B cell (primary cell): Measurements from ENCODE around the gene FMNL1. TPM values are rescaled to one million over a fixed set of nuclear protein-coding genes. Genes with fewer than 3 reads are reported as not detected.

ENCODE experiments used
- ATAC-seq: fragments of 200-7000 bp; cut with Tn5 transposase; one replicate; pipeline ENCODE4 v1.10.0; 2021; ENCODE audit warnings: low read depth, mild to moderate bottlenecking, moderate number of reproducible peaks, moderate library complexity
- CTCF ChIA-PET: fragments of 350-600 bp; sonication (Branson Sonifier 250); formaldehyde crosslinking; loops from one replicate; lab custom pipeline; 2021; ENCODE audit warnings: antibody characterized with exemption, inconsistent platforms; lab: Charles Lee
- POLR2A ChIA-PET: fragments of 350-600 bp; sonication (Branson Sonifier 250); formaldehyde crosslinking; loops from one replicate; lab custom pipeline; 2021; ENCODE audit warnings: antibody characterized with exemption; lab: Charles Lee
- DNase-seq: peaks from one replicate; pipeline ENCODE4 v3.0.0; 2013
- H2AFZ ChIP-seq: 2 replicates; pipeline ENCODE4 v1.6.1; 2012; ENCODE audit warnings: mild to moderate bottlenecking, low read depth, low read length; ENCODE audit not compliant: insufficient read depth, poor library complexity, severe bottlenecking
- H3K27ac ChIP-seq, 2 donors: 1 replicate in 1 of 2; 2 replicates in 1 of 2; pipeline ENCODE4 v1.5.1; 2012 to 2013; ENCODE audit warnings: low read length in 2 of 2, mild to moderate bottlenecking in 2 of 2, moderate library complexity in 1 of 2
- H3K27me3 ChIP-seq, 4 experiments: fragments of 200-600 bp in 1 of 4; sonication (generic) in 1 of 4; replicated peaks in 1 of 4; 1 replicate in 2 of 4; 2 replicates in 2 of 4; pipeline versions ENCODE4 v1.6.1 to v1.7.0; 2013 to 2016; ENCODE audit warnings: low read length in 3 of 4, mild to moderate bottlenecking in 2 of 4, mixed read lengths in 1 of 4, moderate library complexity in 1 of 4; ENCODE audit not compliant: insufficient read depth in 4 of 4, control insufficient read depth in 3 of 4; ENCODE audit errors: control extremely low read depth in 1 of 4
- H3K36me3 ChIP-seq, 2 experiments: replicated peaks in 1 of 2; 1 replicate in 1 of 2; 2 replicates in 1 of 2; pipeline versions ENCODE4 v1.6.1 to v1.7.1; 2013; ENCODE audit warnings: low read length in 1 of 2; ENCODE audit not compliant: insufficient read depth in 2 of 2, control insufficient read depth in 1 of 2; ENCODE audit errors: control extremely low read depth in 1 of 2, extremely low read depth in 1 of 2
- H3K4me1 ChIP-seq, 2 donors: fragments of 200-600 bp in 1 of 2; sonication (generic) in 1 of 2; 1 replicate in 1 of 2; 2 replicates in 1 of 2; pipeline versions ENCODE4 v1.5.1 to v1.6.1; 2013 to 2017; ENCODE audit warnings: low read length in 2 of 2; ENCODE audit not compliant: control insufficient read depth in 2 of 2, insufficient read depth in 2 of 2
- H3K4me2 ChIP-seq: replicated peaks from 2 replicates; pipeline ENCODE3; 2012; ENCODE audit warnings: mild to moderate bottlenecking, low read depth, low read length; ENCODE audit not compliant: poor library complexity, severe bottlenecking
- H3K4me3 ChIP-seq, 5 experiments: fragments of 200-600 bp in 1 of 5; sonication (generic) in 1 of 5; 1 replicate in 3 of 5; 2 replicates in 2 of 5; pipeline versions ENCODE4 v1.5.1 to v1.7.0; 2011 to 2016; ENCODE audit warnings: low read length in 4 of 5, mild to moderate bottlenecking in 4 of 5, low read depth in 2 of 5, control low read depth in 1 of 5, moderate library complexity in 1 of 5; ENCODE audit not compliant: insufficient read depth in 1 of 5; ENCODE audit errors: control extremely low read depth in 1 of 5, extremely low read depth in 1 of 5
- H3K79me2 ChIP-seq: fragments of 200-600 bp; sonication (generic); one replicate; pipeline ENCODE4 v1.6.0; 2016; ENCODE audit warnings: low read length; ENCODE audit not compliant: control insufficient read depth, insufficient read depth
- H3K9ac ChIP-seq: fragments of 200-600 bp; sonication (generic); 2 replicates; pipeline ENCODE4 v1.6.1; 2017; ENCODE audit warnings: mild to moderate bottlenecking, low read length, moderate library complexity
- H3K9me3 ChIP-seq, 3 donors: one replicate each; pipeline versions ENCODE4 v1.6.1 to v1.7.1; 2013; ENCODE audit warnings: low read length in 2 of 3; ENCODE audit not compliant: control insufficient read depth in 2 of 3, insufficient read depth in 1 of 3; ENCODE audit errors: control extremely low read depth in 1 of 3
- H4K20me1 ChIP-seq: 2 replicates; pipeline ENCODE4 v1.6.0; 2012; ENCODE audit warnings: mild to moderate bottlenecking, low read length; ENCODE audit not compliant: insufficient read depth, control insufficient read depth, poor library complexity, severe bottlenecking
- H3K27ac Mint-ChIP-seq: one replicate; pipeline ENCODE4 v1.8.0; 2021; ENCODE audit warnings: mixed read lengths
- H3K27me3 Mint-ChIP-seq: one replicate; pipeline ENCODE4 v1.8.0; 2021; ENCODE audit warnings: mixed read lengths
- H3K4me1 Mint-ChIP-seq: one replicate; pipeline ENCODE4 v1.8.0; 2021; ENCODE audit warnings: mixed read lengths
- H3K4me3 Mint-ChIP-seq: one replicate; pipeline ENCODE4 v1.8.0; 2021; ENCODE audit warnings: mixed read lengths
- H3K9me3 Mint-ChIP-seq: one replicate; pipeline ENCODE4 v1.8.0; 2022; ENCODE audit warnings: mixed read lengths; ENCODE audit not compliant: insufficient read depth
- EZH2 ChIP-seq: IDR thresholded peaks from 2 replicates; pipeline ENCODE4 v1.6.1; 2012; ENCODE audit warnings: borderline replicate concordance, low read depth, mild to moderate bottlenecking, moderate library complexity, low read length; ENCODE audit not compliant: insufficient read depth, poor library complexity, severe bottlenecking
- WGBS: methylation state at CpG from one replicate; pipeline ENCODE4 v1.1.5; 2013; ENCODE audit warnings: missing lambda C conversion rate; ENCODE audit not compliant: insufficient coverage; 5-methylcytosine and 5-hydroxymethylcytosine counted together
- intact Hi-C: fragments of 100-400 bp; cut with micrococcal nuclease; formaldehyde crosslinking; loops from one replicate; pipeline ENCODE4 v1.10.0; 2022
- polyA plus RNA-seq: library from polyadenylated mRNA; depleted of rRNA; stranded (reverse); fragments of >200 nt; gene quantifications from 2 replicates; pipeline ENCODE4 v1.2.3, GENCODE V29; 2012
- total RNA-seq, 2 donors: library from RNA; stranded (reverse); fragments of 120-200 nt in 1 of 2; gene quantifications; 1 replicate in 1 of 2; 2 replicates in 1 of 2; pipeline versions ENCODE4 v1.2.3 to v1.2.4, GENCODE V29; 2013 to 2022
- TF ChIP-seq, protein P1 (sequence below): fragments of 200-600 bp; IDR thresholded peaks from one replicate; pipeline ENCODE4 v1.8.0; 2022; ENCODE audit warnings: antibody characterized with exemption, mild to moderate bottlenecking

FMNL1 gene
- total and polyA plus RNA-seq, 2 donors (not counting 1 experiment from before 2014, with no cell fraction given), result 386 to 663 TPM

DNA sequence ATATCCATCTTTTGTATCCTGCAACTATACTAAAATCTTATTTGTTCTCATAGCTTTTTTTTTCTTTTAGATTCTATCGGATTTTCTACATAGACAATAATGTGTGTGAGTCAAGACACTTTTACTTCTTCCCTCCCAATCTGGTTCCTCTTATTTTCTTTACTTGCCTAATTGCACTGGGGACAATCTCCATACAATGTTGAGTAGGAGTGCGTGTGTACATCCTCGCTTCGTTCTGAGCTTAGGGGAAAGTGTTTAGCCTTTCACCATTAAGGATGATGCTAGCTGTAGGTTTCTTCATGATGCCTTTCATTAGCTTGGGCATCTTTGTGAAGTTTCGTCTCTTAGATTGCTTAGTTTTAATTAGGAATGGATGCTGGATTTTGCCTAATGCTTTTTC lies 37.3 kb downstream of the FMNL1 start:
- ATAC-seq (no peak), DNase-seq (no peak)
- H3K4me2 ChIP-seq, result no peak overlapping the region
- ChIA-PET POLR2A (interaction anchor here (0.7 kb wide), 1 partner anchor 41 kb away, joined by 4 read pairs; no protein-coding TSS in a partner anchor), CTCF (interaction anchor here (1.1 to 1.9 kb wide), 4 partner anchors 24 to 123 kb away, joined by 3 to 10 read pairs (median 6); no protein-coding TSS in a partner anchor)
- Mint-ChIP-seq H3K9me3 (no peaks in the 10 kb centered on the region), H3K27ac (no peak overlapping the region), H3K4me1 (peaks cover 16% of the 10 kb centered on the region), H3K4me3 (no peak overlapping the region), H3K27me3 (no peaks in the 10 kb centered on the region)
- no peak overlapping the region for H2AFZ ChIP-seq
- peaks cover 16% of the 10 kb centered on the region for H4K20me1 ChIP-seq
- no peak overlapping the region for H3K27ac ChIP-seq
- H3K4me1 ChIP-seq, result peaks cover 11 to 24% of the 10 kb centered on the region in 2 donors
- TF ChIP-seq, protein P1, sequence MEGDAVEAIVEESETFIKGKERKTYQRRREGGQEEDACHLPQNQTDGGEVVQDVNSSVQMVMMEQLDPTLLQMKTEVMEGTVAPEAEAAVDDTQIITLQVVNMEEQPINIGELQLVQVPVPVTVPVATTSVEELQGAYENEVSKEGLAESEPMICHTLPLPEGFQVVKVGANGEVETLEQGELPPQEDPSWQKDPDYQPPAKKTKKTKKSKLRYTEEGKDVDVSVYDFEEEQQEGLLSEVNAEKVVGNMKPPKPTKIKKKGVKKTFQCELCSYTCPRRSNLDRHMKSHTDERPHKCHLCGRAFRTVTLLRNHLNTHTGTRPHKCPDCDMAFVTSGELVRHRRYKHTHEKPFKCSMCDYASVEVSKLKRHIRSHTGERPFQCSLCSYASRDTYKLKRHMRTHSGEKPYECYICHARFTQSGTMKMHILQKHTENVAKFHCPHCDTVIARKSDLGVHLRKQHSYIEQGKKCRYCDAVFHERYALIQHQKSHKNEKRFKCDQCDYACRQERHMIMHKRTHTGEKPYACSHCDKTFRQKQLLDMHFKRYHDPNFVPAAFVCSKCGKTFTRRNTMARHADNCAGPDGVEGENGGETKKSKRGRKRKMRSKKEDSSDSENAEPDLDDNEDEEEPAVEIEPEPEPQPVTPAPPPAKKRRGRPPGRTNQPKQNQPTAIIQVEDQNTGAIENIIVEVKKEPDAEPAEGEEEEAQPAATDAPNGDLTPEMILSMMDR, result no peak
- TF ChIP-seq EZH2, result no peak
- H3K9me3 ChIP-seq, result no peaks in the 10 kb centered on the region
- intact Hi-C loops, result no loop called here
- H3K4me3 ChIP-seq, result no peak overlapping the region
- peaks cover 0 to 10% of the 10 kb centered on the region in 2 experiments for H3K36me3 ChIP-seq
- no peaks in the 10 kb centered on the region for H3K27me3 ChIP-seq
- no peaks in the 10 kb centered on the region for H3K79me2 ChIP-seq
- H3K9ac ChIP-seq, result no peak overlapping the region
- WGBS, result no CpG with 5 or more reads among the region's 5 CpGs

DNA sequence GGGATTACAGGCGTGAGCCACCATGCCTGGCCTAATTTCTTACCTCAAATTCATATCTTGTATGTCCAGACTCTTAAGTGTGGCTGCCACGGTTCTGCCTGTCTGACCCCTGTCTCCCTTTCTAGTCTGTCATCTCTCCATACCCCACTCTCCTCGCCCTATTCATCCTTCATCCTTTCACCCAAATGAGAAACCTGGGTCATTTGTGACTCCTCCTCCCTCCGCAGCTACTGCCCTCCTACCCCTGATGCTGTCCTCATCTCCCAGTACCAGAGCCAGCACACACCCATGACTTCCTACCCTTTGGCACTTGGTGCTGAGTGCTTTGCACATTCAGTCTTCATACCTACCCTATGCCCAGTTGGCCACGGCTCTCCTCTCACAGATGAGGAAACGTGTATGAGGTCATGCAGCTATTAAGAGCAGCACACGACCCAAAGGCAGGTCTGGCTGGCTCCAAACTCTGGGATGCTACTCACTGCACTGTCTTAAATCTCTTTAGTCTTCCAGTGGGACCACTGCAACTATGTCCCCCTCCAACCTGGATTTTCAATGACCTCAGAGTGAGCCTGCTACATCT lies 38.6 kb downstream of the FMNL1 start:
- TF ChIP-seq, protein P1, result no peak
- TF ChIP-seq EZH2, result no peak
- H3K4me1 ChIP-seq, result peaks cover 11 to 24% of the 10 kb centered on the region in 2 donors
- ChIA-PET POLR2A (interaction anchor here (0.6 to 3.2 kb wide), 2 partner anchors 12 to 24 kb away, joined by 4 to 16 read pairs; no protein-coding TSS in a partner anchor), CTCF (interaction anchor here (0.9 to 1.9 kb wide), 4 partner anchors 17 to 122 kb away, joined by 3 to 10 read pairs (median 4); no protein-coding TSS in a partner anchor)
- H3K9me3 ChIP-seq, result no peaks in the 10 kb centered on the region
- no peak overlapping the region for H3K9ac ChIP-seq
- Mint-ChIP-seq H3K27me3 (no peaks in the 10 kb centered on the region), H3K9me3 (no peaks in the 10 kb centered on the region), H3K4me3 (peak overlapping the region; percentile 59), H3K4me1 (peaks cover 16% of the 10 kb centered on the region), H3K27ac (peak overlapping the region; percentile 57)
- no peak overlapping the region for H3K4me2 ChIP-seq
- no peak overlapping the region for H2AFZ ChIP-seq
- 98% methylated on average over 7 of the region's 7 CpGs for WGBS
- H3K79me2 ChIP-seq, result no peaks in the 10 kb centered on the region
- no peaks in the 10 kb centered on the region for H3K27me3 ChIP-seq
- H3K36me3 ChIP-seq, result peaks cover 0 to 23% of the 10 kb centered on the region in 2 experiments
- H3K27ac ChIP-seq, result no peak overlapping the region
- intact Hi-C loops, result no loop called here
- H3K4me3 ChIP-seq, result no peak overlapping the region
- H4K20me1 ChIP-seq, result peaks cover 16% of the 10 kb centered on the region
- DNase-seq, result no peak
- no peak for ATAC-seq
